Mucosa of stomach (tissue), 1 donor: ENCODE measurements around the gene ARID3A.
A peak's percentile ranks its signal among the peaks of the same experiment; 100 is the strongest.

Experiments
- H3K27me3 ChIP-seq: one replicate; pipeline ENCODE4 v1.7.0; 2013; ENCODE audit warnings: mild to moderate bottlenecking, low read length; ENCODE audit not compliant: control insufficient read depth, insufficient read depth
- H3K36me3 ChIP-seq: one replicate; pipeline ENCODE4 v1.7.0; 2013; ENCODE audit warnings: low read length; ENCODE audit not compliant: control insufficient read depth, insufficient read depth
- H3K4me1 ChIP-seq: one replicate; pipeline ENCODE4 v1.7.0; 2013; ENCODE audit warnings: mild to moderate bottlenecking, low read length; ENCODE audit not compliant: control insufficient read depth, insufficient read depth
- H3K4me3 ChIP-seq: one replicate; pipeline ENCODE4 v1.7.0; 2013; ENCODE audit warnings: low read length
- H3K9ac ChIP-seq: one replicate; pipeline ENCODE4 v1.7.0; 2013; ENCODE audit warnings: mild to moderate bottlenecking, low read length, moderate library complexity
- H3K9me3 ChIP-seq: one replicate; pipeline ENCODE4 v1.7.0; 2013; ENCODE audit warnings: mild to moderate bottlenecking, low read length, moderate library complexity; ENCODE audit not compliant: control insufficient read depth
- donor health status: Pancreatic carcinoma.

ARID3A gene

DNA sequence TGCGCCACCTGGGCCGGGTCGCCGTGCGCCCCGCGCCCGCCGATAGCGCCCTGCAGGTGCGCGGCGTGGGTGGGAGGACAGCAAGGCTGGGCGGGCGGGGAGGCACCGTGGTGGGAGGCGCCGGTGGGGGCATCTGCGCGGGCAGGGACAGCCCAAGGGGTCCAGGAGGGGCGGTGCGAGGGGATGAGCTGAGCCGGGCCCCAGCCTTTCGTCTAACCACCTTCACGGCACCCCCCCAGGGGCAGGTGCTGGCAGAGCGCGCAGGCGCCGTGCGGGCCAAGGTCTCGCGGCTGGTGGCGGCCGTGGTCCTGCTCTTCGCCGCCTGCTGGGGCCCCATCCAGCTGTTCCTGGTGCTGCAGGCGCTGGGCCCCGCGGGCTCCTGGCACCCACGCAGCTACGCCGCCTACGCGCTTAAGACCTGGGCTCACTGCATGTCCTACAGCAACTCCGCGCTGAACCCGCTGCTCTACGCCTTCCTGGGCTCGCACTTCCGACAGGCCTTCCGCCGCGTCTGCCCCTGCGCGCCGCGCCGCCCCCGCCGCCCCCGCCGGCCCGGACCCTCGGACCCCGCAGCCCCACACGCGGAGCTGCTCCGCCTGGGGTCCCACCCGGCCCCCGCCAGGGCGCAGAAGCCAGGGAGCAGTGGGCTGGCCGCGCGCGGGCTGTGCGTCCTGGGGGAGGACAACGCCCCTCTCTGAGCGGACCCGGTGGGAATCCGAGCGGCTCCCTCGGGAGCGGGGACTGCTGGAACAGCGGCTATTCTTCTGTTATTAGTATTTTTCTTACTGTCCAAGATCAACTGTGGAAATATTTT lies 5.6 kb upstream of the ARID3A start:
- H3K4me1 ChIP-seq, result peaks cover 21% of the 10 kb centered on the region
- H3K36me3 ChIP-seq, result no peaks in the 10 kb centered on the region
- no peak overlapping the region for H3K9ac ChIP-seq
- H3K4me3 ChIP-seq, result no peak overlapping the region
- H3K9me3 ChIP-seq, result no peaks in the 10 kb centered on the region
- H3K27me3 ChIP-seq, result peaks cover 51% of the 10 kb centered on the region

DNA sequence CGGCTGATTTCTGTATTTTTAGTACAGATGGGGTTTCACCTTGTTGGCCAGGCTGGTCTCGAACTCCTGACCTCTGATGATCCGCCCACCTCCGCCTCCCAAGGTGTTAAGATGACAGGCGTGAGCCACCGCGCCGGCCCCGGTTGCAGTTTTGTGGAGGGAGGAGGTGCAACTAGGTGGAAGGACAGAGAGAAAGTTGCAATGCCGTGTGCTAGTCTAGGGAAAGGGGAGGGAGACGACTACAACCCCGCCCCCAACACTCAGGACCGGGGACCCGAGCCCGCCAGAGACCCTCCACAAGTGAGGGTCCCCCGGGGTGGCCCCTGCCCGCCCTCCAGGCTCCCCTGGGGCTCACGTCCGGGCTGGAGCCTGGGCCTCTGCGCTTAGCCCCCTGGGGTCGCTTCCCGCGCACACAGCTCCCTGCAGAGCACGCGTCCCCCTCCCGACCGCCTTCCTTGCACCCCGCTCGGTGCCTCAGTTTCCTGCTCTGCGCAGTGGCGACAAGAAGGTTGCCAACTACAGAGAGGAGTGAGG lies 1.2 kb upstream of the ARID3A start:
- peaks cover 4% of the 10 kb centered on the region for H3K4me1 ChIP-seq
- H3K9ac ChIP-seq, result peak overlapping the region; percentile 80

DNA sequence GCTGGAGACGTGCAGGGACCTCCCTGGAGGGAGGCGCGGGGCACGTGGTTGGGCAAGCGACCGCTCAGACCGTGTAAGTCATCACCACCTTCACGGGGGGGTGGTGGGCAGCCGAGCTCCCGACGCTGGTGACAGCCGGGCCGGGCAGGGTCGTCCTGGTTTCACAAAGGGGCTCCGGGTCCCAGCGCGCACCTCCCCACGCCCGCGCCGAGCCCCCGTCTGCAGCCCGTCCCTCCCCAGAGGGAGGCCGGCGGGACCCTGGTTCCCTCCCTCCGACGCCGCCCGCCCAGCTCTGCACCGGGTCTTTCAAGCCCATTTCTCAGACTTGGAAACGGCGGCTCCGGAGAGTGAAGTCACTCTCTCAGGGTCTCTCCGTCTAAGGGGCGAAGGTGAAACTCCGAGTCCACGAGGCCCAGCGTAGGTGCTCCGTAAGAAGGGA lies 729 bp upstream of the ARID3A start:
- peaks cover 17% of the 10 kb centered on the region for H3K27me3 ChIP-seq
- H3K9ac ChIP-seq, result peak overlapping the region; percentile 80
- no peaks in the 10 kb centered on the region for H3K36me3 ChIP-seq
- H3K4me1 ChIP-seq, result peaks cover 3% of the 10 kb centered on the region
- H3K4me3 ChIP-seq, result peak overlapping the region; percentile 41
- H3K9me3 ChIP-seq, result no peaks in the 10 kb centered on the region

More for the DNA sequence above, 1.2 kb upstream of the ARID3A start:
- H3K9me3 ChIP-seq, result no peaks in the 10 kb centered on the region
- H3K4me3 ChIP-seq, result peak overlapping the region; percentile 41
- H3K36me3 ChIP-seq, result no peaks in the 10 kb centered on the region
- H3K27me3 ChIP-seq, result peaks cover 22% of the 10 kb centered on the region

DNA sequence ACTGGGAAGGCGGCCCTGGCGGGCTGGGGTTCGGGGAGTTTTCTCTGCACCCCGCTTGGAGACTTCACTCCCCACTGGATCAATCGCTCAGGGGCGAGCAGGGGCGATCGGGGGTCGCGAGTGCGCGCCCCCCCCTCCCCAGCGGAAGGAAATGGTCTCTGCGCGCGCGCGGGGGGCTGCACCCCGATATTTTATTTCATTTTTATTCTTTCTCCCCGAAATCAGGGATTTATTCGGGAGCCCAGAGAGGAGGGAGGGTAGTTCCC lies 421 bp downstream of the ARID3A start:
- peak overlapping the region; percentile 60 for H3K4me3 ChIP-seq
- H3K27me3 ChIP-seq, result peaks cover 6% of the 10 kb centered on the region
- H3K9me3 ChIP-seq, result no peaks in the 10 kb centered on the region
- peaks cover 3% of the 10 kb centered on the region for H3K4me1 ChIP-seq
- no peaks in the 10 kb centered on the region for H3K36me3 ChIP-seq
- H3K9ac ChIP-seq, result peak overlapping the region; percentile 90

GRCh38 chr19:926589-927350 lies 935 bp downstream of the ARID3A start:
- Histone ChIP-seq H3K27me3 (peaks cover 4% of the 10 kb centered on the region), H3K9me3 (no peaks in the 10 kb centered on the region), H3K4me1 (peaks cover 3% of the 10 kb centered on the region), H3K9ac (peak overlapping the region; percentile 90), H3K36me3 (no peaks in the 10 kb centered on the region), H3K4me3 (peak overlapping the region; percentile 60)

- H3K9me3 ChIP-seq, result no peaks in the 10 kb centered on the region
- no peak overlapping the region for H3K4me3 ChIP-seq
- H3K27me3 ChIP-seq, result peaks cover 4% of the 10 kb centered on the region
- H3K36me3 ChIP-seq, result no peaks in the 10 kb centered on the region
- H3K9ac ChIP-seq, result peak overlapping the region; percentile 90
- peaks cover 3% of the 10 kb centered on the region for H3K4me1 ChIP-seq
Observed at GRCh38 chr19:927351-927779, 1.5 kb downstream of the ARID3A start.

GRCh38 chr19:927780-928401 lies 2.1 kb downstream of the ARID3A start:
- Histone ChIP-seq H3K9me3 (no peaks in the 10 kb centered on the region), H3K27me3 (peaks cover 4% of the 10 kb centered on the region), H3K4me1 (peaks cover 7% of the 10 kb centered on the region), H3K4me3 (no peak overlapping the region), H3K36me3 (no peaks in the 10 kb centered on the region), H3K9ac (no peak overlapping the region)

- peaks cover 4% of the 10 kb centered on the region for H3K27me3 ChIP-seq
- H3K36me3 ChIP-seq, result no peaks in the 10 kb centered on the region
- H3K9ac ChIP-seq, result no peak overlapping the region
- no peak overlapping the region for H3K4me3 ChIP-seq
- H3K4me1 ChIP-seq, result peaks cover 14% of the 10 kb centered on the region
- H3K9me3 ChIP-seq, result no peaks in the 10 kb centered on the region
Observed at GRCh38 chr19:928471-929202, 2.8 kb downstream of the ARID3A start.

GRCh38 chr19:929203-929890 lies 3.5 kb downstream of the ARID3A start:
- Histone ChIP-seq H3K4me3 (no peak overlapping the region), H3K9ac (no peak overlapping the region), H3K27me3 (no peaks in the 10 kb centered on the region), H3K9me3 (no peaks in the 10 kb centered on the region), H3K36me3 (no peaks in the 10 kb centered on the region), H3K4me1 (peaks cover 21% of the 10 kb centered on the region)

- Histone ChIP-seq H3K4me3 (no peak overlapping the region), H3K9me3 (no peaks in the 10 kb centered on the region), H3K9ac (no peak overlapping the region), H3K27me3 (no peaks in the 10 kb centered on the region), H3K4me1 (peaks cover 24% of the 10 kb centered on the region), H3K36me3 (no peaks in the 10 kb centered on the region)
Observed at GRCh38 chr19:929891-930258, 4.0 kb downstream of the ARID3A start.
